ENCODE results near the gene SAMD9L.

SAMD9L gene

DNA sequence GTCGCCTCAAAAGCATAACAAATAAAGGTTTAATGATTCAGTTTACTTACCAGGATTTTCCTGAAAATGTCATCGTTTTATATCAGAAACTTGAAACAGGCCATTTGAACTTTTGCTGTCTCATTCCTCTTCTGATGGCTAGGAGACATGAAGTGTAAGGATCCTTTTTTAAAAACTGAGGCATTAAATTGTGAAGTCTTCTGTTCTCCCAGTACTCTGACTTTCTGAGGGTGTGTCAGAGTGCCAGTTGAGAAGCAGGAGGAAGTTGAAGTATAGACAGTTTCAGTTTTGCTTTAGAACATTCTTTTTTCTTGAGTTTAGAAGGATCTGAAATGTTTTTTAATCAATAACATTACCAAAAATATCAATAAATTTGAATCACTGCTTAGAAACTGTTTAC is at the start of gene SAMD9L:
SAMD9L (minus strand) TSS at position 242 of the 400 bp plus-strand sequence. CDS start 12,414 bp downstream, outside the sequence.
- DNase-seq = no peak

DNA sequence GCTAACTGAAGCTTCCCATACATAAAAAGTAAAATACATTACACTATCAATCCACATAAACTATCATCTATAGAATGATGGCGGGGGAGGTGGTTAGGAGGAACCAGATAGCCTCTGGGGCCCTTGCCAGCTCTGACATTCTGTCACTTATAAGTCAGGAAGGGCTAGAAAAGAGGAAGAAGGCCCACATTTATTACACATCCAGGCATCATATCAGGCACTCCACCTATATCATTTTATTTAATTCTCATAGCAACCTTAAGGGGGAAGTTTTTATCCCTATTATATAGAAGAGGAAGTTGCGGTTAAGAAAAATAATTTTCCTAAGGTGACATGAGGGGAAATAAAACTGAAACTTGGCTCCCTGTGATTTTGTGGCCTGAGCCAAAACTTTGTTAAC is 48.2 kb upstream of the SAMD9L start:
- DNase-seq = no peak

DNA sequence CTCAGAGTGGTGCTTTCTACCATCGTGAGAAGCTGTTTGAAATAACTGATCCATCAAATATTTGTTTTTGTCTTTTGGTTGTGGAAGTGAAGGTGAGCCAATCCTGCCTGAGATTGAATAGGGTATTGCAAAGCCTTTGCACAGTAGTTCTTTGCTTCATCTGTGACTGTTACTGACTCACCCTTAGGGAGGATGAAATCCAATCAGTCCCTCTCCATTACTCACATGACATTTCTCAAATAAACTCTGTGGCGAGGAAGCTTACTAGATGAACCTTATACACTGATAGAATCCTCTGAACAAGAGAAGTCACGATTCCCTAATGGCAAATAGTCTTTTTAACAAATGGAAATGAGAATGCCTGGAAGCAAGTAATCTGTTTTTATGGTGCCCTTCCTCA is 46.2 kb upstream of the SAMD9L start:
- DNase-seq = no peak

DNA sequence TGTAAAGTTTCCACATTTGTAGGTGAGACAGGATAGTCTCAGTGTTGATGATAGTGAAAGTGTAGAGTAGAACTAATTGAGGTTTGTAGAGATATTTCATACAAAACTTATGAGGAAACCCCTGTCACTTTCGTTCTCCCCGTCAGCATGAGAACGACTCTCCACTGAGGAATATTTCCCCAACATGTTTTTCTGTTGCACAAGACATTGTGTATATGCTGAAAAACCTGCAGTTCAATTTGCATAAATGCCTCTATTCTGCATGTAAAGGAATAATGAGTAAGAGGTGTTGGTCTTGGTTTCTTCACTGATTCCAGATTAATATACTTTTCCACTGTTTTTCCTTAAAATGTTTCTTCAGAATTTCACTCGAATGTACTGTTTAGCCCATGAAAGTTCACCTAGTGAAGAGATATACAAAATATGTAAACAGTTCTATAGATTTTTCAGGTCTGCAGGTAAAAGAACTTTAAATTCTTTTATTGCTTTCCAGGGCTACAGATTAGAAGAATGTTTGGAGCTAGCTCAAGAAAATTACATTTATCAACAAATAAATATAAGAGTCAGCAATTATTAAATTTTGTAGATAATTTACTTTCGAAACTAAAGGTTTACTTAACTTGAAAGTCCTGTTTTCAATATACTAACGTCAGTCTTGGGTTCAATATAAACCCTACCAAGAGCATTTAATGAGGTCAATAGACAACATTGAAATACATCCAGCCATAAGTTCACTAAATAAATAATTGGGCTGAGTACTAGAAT is 40.9 kb upstream of the SAMD9L start:
- no peak for DNase-seq

DNA sequence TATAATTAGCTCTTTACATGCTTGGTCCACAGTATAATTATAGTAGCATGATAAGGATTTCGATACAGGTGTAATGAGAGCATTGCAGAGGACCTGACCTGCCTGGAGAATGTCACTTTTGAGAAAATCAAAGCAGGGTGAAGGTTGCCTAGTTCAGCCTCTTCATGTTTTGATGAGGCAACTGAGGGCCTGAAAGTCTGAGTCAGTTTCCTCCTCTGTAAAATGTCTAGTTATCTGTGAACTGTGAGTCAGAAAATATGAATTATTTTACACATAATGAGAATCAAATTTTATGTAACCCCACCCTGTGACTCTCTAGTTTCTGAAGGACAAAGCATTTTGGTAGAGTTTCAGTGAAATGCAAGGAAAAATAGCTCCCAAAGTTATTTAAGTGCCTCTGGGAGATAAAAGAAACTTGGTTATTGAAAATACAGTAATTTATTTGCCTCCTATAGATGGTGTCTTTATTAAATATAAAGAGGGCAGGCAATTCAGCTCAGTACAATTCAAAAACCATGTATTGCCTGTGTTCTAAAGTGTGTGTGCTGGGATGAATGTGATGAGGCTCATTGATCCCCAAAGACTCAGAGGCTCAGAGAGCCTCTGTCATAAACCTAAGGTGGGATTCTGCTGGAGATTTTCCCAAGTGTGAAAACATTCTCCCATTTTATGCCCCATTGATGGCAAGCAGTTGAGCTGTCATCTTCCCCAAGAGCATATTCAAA is 37.3 kb upstream of the SAMD9L start:
- DNase-seq = peak in 1 of 2 experiments; percentile 9

DNA sequence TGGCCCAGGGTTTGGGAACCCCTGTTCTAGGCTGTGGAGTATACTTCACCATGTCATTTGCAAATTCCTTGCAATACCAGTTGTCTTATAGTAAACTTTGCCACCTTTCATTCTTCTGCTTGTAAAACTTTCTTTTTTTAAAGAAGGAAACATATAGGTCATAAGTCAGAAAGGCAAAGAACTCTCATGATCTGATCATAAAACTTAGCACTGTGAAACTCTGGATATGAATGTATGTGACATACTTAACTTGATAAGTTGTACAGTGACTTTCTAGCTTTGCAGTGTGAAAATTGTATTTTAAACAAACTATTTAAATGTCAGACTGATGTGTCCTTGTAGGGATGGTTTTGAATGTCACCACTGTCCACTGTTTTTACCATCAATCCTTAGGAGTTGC is 31.0 kb upstream of the SAMD9L start:
- DNase-seq = no peak

DNA sequence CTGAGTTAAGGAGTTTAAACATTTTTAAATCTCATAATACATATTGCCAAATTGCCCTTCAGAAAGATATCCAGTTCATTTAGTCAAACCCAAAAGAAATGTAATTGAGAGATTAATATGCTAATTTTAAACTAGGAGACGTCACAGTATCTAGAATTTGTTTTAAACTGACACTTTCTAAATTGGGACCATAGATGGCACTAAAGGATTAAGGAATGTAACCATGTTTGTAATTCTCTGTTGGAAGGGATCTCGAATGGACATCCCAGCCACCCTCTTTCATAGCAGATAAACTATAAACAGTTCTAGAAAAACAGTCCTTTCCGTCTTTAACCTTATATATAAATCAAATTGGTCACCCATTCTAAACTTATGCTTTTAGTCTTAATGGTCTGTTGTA is 30.0 kb upstream of the SAMD9L start:
- DNase-seq = no peak

DNA sequence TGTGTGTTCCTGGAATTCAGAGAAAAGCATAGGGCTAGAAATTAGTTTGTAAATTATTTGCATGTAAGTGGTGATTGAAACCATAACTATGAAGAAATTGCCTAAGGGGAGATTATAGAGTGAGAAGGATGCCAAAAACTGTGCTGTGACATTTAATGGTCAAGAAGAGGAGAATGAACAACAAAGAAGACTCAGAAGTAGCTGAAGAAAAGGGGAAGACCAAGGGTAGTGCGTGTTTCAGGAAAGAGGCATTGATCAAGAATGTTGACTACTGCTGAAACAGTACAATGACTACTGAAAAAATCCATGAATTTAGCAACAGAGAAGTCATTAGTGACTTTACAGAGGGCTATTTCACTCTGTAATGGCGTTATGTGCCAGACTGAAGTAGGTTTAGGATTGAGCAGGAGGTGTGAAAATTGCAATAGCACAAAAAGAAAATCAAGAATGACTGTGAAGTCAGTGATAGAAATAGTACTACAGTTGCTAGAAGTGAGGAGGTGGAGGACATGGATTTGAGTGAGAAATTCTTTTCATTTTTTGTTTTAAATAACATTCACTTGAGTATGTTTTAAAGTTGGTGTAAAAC is 28.9 kb upstream of the SAMD9L start:
- DNase-seq = no peak

DNA sequence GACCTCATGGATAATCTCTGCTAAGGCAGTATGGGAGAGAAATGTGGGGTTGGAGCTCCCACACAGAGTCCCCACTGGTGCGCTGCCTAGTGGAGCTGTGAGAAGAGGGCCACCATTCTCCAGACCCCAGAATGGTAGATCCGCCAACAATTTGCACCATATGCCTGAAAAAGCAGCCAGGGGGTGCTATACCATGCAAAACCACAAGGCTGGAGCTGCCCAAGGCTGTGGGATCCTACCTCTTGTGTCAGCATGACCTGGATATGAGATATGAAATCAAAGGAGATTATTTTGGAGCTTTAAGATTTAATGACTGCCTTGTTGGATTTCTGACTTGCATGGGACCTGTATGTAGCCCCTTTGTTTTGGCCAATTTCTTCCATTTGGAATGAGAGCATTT is 27.0 kb upstream of the SAMD9L start:
- no peak for DNase-seq

DNA sequence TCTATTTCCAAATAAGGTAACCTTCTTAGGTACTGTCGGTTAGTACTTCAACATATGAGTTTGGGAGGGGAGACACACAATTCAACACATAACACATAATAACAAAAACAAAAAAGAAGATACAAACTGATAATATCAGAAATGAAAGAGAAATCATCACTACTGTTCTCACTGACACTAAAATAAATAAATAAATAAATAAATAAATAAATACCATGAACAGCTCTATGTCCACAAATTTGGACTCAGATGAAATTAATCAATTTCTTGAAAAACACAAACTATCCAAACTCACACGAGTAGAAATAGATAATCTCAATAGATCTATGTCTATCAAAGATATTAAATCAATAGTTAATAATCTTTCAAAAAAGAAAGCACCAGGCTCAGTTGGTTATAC is 24.5 kb upstream of the SAMD9L start:
- no peak for DNase-seq

DNA sequence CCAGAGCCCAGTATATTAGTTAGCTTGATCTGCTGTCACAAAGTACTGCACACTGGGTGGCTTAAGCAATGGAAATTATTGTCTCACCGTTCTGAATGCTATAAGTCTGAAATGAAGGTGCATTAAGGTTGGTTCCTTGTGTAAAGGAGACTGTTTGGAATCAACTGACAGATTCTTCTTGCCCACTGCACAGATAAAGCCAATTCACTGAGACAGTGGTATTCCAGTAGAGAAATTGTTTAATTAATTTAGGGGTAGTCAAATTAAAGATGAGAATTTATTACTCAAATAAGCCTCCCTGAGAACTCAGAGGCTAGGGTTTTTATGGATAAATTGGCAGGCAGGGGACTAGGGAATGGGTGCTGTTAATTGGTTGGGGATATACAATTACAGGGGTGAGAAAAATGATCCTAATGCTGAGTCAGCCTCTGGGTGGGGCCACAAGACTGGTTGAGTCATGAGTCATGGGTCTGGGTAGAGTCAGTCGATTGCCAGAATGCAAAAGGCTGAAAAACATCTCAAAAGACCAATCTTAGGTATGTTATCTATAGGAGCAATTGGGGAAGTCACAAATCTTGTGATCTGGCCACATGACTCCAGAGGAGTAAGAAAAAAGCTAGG is 23.5 kb upstream of the SAMD9L start:
- DNase-seq = no peak

DNA sequence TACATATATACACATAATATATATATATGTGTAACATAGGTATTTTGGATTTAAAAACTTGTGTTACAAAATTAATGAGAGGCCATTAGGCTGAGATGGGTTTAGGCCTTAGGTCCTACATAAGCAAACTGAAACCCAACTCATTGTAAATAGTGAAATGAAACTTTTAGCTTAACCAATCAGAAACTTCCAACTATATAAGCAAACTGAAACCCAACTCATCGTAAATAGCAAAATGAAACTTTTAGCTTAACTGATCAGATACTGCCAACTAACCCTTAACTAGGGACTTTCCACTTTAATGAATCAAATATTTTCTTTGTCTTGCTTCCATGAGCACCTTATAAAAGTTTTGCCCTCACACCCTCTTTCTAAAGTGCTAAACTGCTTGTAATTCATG is 17.3 kb upstream of the SAMD9L start:
- no peak for DNase-seq

DNA sequence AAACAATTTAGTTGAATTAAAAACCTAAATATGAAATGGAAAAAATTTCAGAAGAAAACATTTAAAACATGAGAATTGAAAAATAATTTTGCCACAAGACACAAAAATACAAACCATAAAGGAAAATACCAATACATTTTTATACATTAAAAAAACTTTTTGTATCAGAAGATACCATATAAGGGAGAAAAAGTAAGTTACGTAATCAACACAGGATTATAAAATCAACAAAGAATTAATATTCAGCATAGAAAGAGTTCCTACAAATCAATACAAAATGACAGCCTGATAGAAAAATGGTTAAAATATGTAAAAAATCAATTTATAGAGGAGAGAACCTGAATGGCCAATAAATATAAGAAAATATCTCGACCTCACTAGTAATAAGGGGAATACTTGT is 16.6 kb upstream of the SAMD9L start:
- DNase-seq = no peak

DNA sequence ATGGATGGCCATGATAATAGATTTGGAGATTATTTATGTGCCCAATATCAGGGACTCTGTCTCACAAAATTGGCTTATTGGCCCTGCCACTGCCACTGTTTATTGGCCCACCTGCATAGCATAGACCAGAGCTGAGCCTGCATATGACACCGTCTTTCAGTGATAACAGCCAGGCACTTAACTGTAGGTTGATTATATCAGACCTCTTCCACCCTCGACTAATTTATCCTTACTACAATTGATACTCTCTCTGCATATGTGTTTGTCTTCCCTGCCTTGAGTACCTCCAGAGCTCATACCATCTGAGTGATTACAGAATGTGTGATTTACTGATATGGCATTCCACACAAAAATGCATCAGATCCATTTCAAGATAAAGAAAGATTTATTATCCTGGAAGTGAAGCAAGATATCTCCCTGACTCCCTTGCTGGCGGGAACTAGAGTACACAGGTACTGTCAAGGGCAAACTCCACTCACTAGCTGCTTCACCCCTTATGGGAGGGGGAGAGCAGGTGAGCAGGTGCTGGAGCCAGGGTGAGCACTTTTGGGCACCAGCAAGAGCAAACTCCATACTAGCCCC is 13.1 kb upstream of the SAMD9L start:
- DNase-seq = no peak

DNA sequence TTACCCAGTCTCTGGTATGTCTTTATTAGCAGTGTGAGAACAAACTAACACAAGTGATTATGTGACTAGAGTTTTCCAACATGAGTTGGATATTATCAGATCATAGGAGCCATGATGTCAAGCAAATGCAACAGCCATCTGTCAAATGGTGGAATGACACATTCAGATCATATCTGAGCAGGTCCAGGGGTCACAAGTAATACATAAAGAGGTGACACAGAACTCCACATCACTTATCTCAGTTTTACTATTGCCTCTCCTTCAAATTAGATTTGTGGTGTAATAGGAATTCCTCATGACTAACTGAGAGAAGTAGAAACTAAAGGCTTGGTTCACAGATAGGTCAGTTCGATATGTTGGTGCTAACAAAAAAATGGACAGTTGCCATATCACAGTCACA is 12.2 kb upstream of the SAMD9L start:
- no peak for DNase-seq

DNA sequence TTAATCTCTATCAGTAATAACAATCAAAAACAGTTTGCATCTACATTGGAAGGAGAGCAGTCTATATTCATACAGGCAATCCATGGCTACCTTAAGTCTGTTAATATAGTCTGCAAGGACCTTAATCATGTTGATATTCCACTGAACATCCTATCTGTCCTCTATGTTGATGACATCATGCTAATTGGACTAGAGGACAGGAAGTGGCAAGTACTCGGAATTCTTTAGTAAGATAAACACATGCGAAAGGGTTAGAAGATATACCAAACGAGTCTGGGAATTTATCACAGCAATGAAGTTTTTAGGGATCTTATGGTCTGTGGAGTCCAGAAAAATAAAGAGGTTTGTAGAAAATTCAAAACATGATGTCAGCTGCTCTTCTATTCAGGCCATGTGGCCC is 11.3 kb upstream of the SAMD9L start:
- DNase-seq = no peak

DNA sequence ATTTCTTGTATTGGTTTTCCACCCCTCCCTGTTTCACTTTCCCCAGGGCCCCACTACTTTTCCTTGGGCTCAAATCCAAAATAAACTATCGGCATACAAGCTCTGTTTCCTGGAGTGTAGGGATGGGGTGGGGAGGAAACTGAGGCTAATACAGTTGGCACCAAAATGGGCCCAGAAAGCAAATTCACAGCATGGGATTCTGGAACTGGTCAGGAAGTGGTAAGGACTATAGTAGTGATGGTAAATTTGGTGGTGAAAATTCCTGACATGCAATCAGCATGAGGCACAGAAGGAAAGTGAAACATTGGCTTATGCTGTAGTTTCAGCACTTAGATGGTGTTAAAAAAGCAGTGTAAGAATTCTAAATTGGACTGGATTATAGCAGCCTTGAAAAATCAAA is 8.7 kb upstream of the SAMD9L start:
- DNase-seq = no peak

DNA sequence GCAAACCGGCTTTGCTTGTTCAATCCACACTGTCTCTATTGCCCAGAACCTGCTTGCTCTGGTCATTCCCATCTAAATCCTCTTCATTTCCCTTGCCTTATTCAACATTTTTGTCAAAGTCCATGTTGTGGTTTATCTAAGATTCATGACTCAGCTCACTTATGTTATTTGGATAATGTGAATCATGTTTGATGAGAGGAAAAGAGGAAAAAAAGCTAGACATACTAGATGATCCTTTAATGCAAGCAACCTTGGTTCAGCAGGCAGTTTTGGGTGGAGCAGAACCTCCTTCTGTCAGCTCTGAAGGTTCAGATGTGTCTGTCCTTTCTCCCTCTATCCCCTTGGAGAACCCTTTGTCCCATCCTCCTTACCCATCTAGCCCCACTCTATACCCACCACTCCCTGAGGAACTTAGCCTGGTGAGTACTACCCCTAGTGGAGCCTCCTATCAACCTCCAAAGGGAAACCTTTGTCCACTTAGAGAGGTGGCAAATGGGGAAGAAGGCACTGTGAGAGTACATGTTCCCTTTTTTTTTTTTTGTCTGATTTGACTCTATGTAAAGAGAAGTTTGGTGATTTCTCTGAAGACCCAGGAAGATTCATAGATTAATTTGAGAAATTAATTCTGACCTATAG is 2.1 kb upstream of the SAMD9L start:
- DNase-seq = no peak

DNA sequence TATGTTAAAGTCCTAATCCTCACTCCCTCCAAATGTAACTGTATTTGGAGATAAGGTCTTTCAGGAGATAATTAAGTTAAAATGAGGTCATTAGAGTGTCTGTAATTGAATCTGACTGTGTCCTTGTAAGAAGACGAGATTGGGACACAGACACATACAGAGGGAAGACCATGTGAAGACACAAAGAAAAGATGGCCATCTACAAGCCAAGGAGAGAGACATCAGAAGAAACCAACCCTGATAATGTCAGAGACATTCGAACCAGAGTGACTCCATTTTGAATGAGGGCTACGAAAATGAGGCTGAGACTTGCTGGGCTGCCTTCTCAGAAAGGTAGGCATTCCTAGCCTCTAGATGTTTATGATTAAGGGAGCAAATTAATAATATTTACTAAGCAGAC is 542 bp upstream of the SAMD9L start:
- no peak for DNase-seq

DNA sequence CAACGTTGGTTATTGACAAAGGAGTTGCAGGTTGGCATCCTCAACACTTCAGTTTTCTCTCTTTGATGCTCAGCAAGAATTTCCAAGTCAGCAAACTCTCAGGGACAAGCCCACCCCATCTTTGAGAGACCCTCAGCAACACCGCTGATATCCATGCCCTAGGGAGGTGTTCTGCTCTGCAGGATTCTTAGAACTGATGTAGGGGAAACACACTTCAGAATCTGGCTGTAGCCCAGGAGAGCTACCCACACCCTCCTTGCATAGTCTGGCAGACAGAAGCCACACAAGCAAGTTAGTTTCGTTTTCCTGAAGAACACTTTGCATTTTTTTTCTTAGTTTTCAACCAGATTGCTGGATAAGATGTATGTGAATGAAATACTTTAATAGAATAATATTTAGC is 822 bp downstream of the SAMD9L start:
- peak; percentile 29 to 36 for DNase-seq

DNA sequence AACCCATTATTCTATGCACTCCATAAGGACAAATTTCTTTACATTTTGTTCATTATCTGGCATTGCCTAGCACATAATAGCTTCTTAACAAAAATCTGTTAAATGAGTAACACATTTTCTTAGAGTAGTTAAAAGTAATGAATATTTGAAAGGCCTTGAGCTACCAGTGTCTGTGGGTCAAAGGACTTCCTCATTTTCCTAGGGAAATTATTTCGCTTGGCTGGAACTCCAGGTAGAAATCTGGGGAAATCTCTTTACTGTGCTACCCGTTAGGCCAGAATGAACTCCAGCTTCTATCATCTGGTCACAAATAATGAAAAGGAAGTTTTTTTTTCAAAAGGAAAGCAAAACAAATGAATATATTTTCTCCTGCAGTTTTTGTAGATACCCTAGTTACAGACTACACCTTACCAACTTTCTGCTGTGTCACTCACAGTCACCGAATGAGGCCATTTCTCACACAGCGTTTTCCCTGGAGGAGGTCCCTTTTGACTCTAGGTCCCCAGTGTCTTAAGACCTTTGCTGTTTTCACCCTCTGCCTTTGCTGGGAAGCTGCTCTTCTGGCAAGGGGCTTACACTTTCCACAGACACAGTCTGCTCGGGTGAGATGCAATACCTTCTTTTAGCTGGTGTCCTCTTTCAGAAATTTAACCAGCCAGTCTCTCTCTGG is 1.6 kb downstream of the SAMD9L start:
- DNase-seq = peak; percentile 7 to 10

DNA sequence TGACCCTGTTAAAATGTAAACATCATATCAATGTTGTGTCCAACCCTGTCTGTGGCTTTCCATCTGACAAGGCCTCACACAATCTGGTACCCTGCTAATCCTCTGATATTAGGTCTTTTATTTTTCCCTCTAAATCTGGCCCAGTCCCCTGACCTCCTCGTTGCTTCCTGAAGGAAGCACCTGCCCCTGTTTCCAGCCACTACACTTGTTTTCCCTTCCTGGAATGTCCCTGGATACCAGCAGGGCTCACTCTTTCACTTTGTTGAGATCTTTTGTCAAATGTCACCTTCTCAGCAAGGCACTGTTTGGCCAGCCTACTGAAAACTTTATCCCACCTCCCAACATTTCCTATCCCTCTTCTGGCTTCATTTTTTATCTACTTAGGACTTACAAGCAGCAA is 2.1 kb downstream of the SAMD9L start:
- no peak for DNase-seq
